A549 (cell line): Measurements from ENCODE around the gene MYH9. TPM values are rescaled to one million over a fixed set of nuclear protein-coding genes. Genes with fewer than 3 reads are reported as not detected.

Experiments
- ATAC-seq, 2 experiments: fragments of 200-7000 bp in 1 of 2; fragments of >200 bp in 1 of 2; cut with Nextera tagmentation in 1 of 2; cut with Tn5 transposase in 1 of 2; 3 replicates each; pipeline versions ENCODE4 v1.8.0 to v1.9.1; 2018 to 2020; ENCODE audit warnings: mild to moderate bottlenecking in 1 of 2, moderate library complexity in 1 of 2
- CTCF ChIA-PET: fragments of 300-600 bp; sonication (Branson Sonifier 250); formaldehyde crosslinking; extraction: SDS; loops from one replicate; lab custom pipeline; 2021; ENCODE audit warnings: antibody characterized with exemption, inconsistent platforms; lab: Yijun Ruan, JAX
- POLR2A ChIA-PET: fragments of 350-600 bp; formaldehyde crosslinking; extraction: SDS; loops from one replicate; lab custom pipeline; 2021; ENCODE audit warnings: antibody characterized with exemption, inconsistent platforms; lab: Yijun Ruan, JAX
- DNase-seq, 2 experiments: peaks; one replicate each; pipeline versions ENCODE4 v3.0.0 to v3.0.0-alpha.2; 2011 to 2016; ENCODE audit warnings: low read depth in 1 of 2, low spot score in 1 of 2
- FAIRE-seq: peaks from 2 replicates; lab custom pipeline; 2011; peaks lifted over from hg19 to GRCh38; lab: Jason Lieb, UNC
- H3K27ac ChIP-seq, 2 experiments: fragments of >200 bp; sonication (Bioruptor Twin); formaldehyde crosslinking; 3 replicates each; pipeline ENCODE4 v1.5.1; 2016 to 2017
- H3K4me1 ChIP-seq: fragments of >200 bp; sonication (Bioruptor Twin); formaldehyde crosslinking; 3 replicates; pipeline ENCODE4 v1.6.1; 2016
- H3K4me2 ChIP-seq: fragments of >200 bp; sonication (Bioruptor Twin); formaldehyde crosslinking; 3 replicates; pipeline ENCODE4 v1.6.1; 2016
- H3K4me3 ChIP-seq: fragments of >200 bp; sonication (Bioruptor Twin); formaldehyde crosslinking; 3 replicates; pipeline ENCODE4 v1.5.1; 2016
- H3K9me3 ChIP-seq: fragments of >200 bp; sonication (Bioruptor Twin); formaldehyde crosslinking; 3 replicates; pipeline ENCODE4 v1.6.1; 2016
- ATOH8 ChIP-seq: fragments of 250-450 bp; sonication (Bioruptor Pico); IDR thresholded peaks from 2 replicates; pipeline ENCODE4 v1.5.0; 2020; ENCODE audit warnings: low read depth, mild to moderate bottlenecking, moderate library complexity
- BCL3 ChIP-seq: fragments of >200 bp; sonication (Bioruptor Twin); formaldehyde crosslinking; IDR thresholded peaks from 3 replicates; pipeline ENCODE4 v1.6.1; 2016
- ESRRA ChIP-seq: fragments of 150-350 bp; IDR thresholded peaks from 2 replicates; pipeline ENCODE4 v1.6.1; 2014; ENCODE audit warnings: mild to moderate bottlenecking, low read length, borderline replicate concordance
- FOSL2 ChIP-seq, 2 experiments: fragments of 450-650 bp in 1 of 2; fragments of >200 bp in 1 of 2; sonication (Bioruptor Twin) in 1 of 2; formaldehyde crosslinking; IDR thresholded peaks; 2 replicates each; pipeline versions ENCODE4 v1.5.0 to v1.6.1; 2016 to 2020; ENCODE audit warnings: mild to moderate bottlenecking in 1 of 2, moderate library complexity in 1 of 2
- GATA3 ChIP-seq: IDR thresholded peaks from 2 replicates; pipeline ENCODE4 v1.6.1; 2012; ENCODE audit warnings: borderline replicate concordance
- JUN ChIP-seq, 2 experiments: fragments of >200 bp; sonication (Bioruptor Twin); formaldehyde crosslinking; IDR thresholded peaks; 2 replicates in 1 of 2; 3 replicates in 1 of 2; pipeline ENCODE4 v1.6.1; 2016 to 2017
- JUNB ChIP-seq: fragments of >200 bp; sonication (Bioruptor Twin); formaldehyde crosslinking; IDR thresholded peaks from 2 replicates; pipeline ENCODE4 v1.6.1; 2016
- MAFK ChIP-seq: fragments of 450-650 bp; IDR thresholded peaks from 2 replicates; pipeline ENCODE4 v1.6.1; 2014; ENCODE audit not compliant: partially characterized antibody
- MAX ChIP-seq: IDR thresholded peaks from 2 replicates; pipeline ENCODE4 v1.6.1; 2012
- PHF8 ChIP-seq: fragments of 200-600 bp; sonication (generic); IDR thresholded peaks from 2 replicates; pipeline ENCODE4 v1.6.1; 2016; ENCODE audit warnings: low read depth, mild to moderate bottlenecking, antibody characterized with exemption, moderate library complexity, borderline replicate concordance
- POLR2A ChIP-seq: IDR thresholded peaks from 2 replicates; pipeline ENCODE4 v1.6.1; 2012; ENCODE audit warnings: mild to moderate bottlenecking, low read length
- REST ChIP-seq: fragments of 200-600 bp; sonication (generic); IDR thresholded peaks from 2 replicates; pipeline ENCODE4 v1.6.1; 2016; ENCODE audit warnings: antibody characterized with exemption, mild to moderate bottlenecking, moderate library complexity
- SMC3 ChIP-seq: fragments of >200 bp; sonication (Bioruptor Twin); formaldehyde crosslinking; IDR thresholded peaks from 3 replicates; pipeline ENCODE4 v1.6.1; 2018; ENCODE audit warnings: inconsistent platforms
- WGBS: methylation state at CpG from one replicate; pipeline ENCODE4 v1.1.6; 2017; ENCODE audit errors: missing lambda C conversion rate; 5-methylcytosine and 5-hydroxymethylcytosine counted together
- polyA plus RNA-seq, 4 experiments: library from polyadenylated mRNA; depleted of rRNA in 3 of 4; stranded (reverse); fragments of >200 nt; fragmentation: RNase III in 1 of 4; extraction: RNeasy Plus Mini Kit Qiagen cat#74134 plus additional on column Dnase treatment in 1 of 4; gene quantifications; 2 replicates in 3 of 4; 3 replicates in 1 of 4; pipeline ENCODE4 v1.2.3, GENCODE V29; 2011 to 2017

Gene MYH9
- polyA plus RNA-seq, 2 of the 4 experiments (the other 2 are of a cell fraction), result 92.1 to 158 TPM

- peaks cover 38% of the 10 kb centered on the region for H3K4me1 ChIP-seq
- POLR2A ChIA-PET, result interaction anchor here (0.5 to 1.4 kb wide), 18 partner anchors 9 to 82 kb away, joined by 3 to 13 read pairs (median 5); no protein-coding TSS in a partner anchor
- no CpG with 5 or more reads among the region's 31 CpGs for WGBS
- CTCF ChIA-PET, result interaction anchor here (0.6 to 1.2 kb wide), 5 partner anchors 10 to 87 kb away, joined by 3 to 7 read pairs (median 3); no protein-coding TSS in a partner anchor
- FAIRE-seq (no peak), ATAC-seq (peak; percentile 5 to 16; a peak in 4 of 6 replicates), DNase-seq (no peak)
- H3K27ac ChIP-seq, result peak overlapping the region; percentile 100
- H3K9me3 ChIP-seq, result no peaks in the 10 kb centered on the region
- TF ChIP-seq ESRRA (no peak), MAX (peak; percentile 53), POLR2A (peak; percentile 97), JUN (IDR thresholded peaks at IDR 0.05) (peak; percentile 67 to 82; a peak in 3 of 5 replicates), BCL3 (peak; percentile 77; the same call in 1 of the 3 replicates), PHF8 (no peak; the same call in 1 of the 2 replicates), GATA3 (no peak)
- peak overlapping the region; percentile 100 for H3K4me3 ChIP-seq
- H3K4me2 ChIP-seq, result peak overlapping the region; percentile 95
These were observed 133 bp downstream of the MYH9 start for GRCh38 chr22:36387709-36387958.

GRCh38 chr22:36386900-36387708 lies 663 bp downstream of the MYH9 start:
- ChIA-PET POLR2A (interaction anchor here (0.8 to 1.4 kb wide), 11 partner anchors 10 to 81 kb away, joined by 3 to 13 read pairs (median 5); no protein-coding TSS in a partner anchor), CTCF (interaction anchor here (0.7 to 1.2 kb wide), 5 partner anchors 10 to 83 kb away, joined by 3 read pairs; no protein-coding TSS in a partner anchor)
- Histone ChIP-seq H3K4me2 (peak overlapping the region; percentile 95), H3K9me3 (no peaks in the 10 kb centered on the region), H3K4me1 (peaks cover 41% of the 10 kb centered on the region), H3K27ac (peak overlapping the region; percentile 100), H3K4me3 (peak overlapping the region; percentile 100)
- FAIRE-seq (no peak), DNase-seq (no peak), ATAC-seq (peak in 1 of 2 experiments; percentile 40; a peak in 3 of 6 replicates)
- 0% methylated on average over 19 of the region's 91 CpGs for WGBS
- TF ChIP-seq GATA3, result 0 out of 2 replicates have a peak, but pooled peaks have one; percentile 10
- TF ChIP-seq ATOH8 (CRISPR knock-in tag), result no peak

GRCh38 chr22:36386351-36386899 lies 1.3 kb downstream of the MYH9 start:
- 0% methylated on average over 8 of the region's 18 CpGs for WGBS
- POLR2A ChIA-PET, result interaction anchor here (1.0 to 1.2 kb wide), 3 partner anchors 32 to 80 kb away, joined by 3 to 4 read pairs (median 3); no protein-coding TSS in a partner anchor
- ATAC-seq, result peak; percentile 5 to 9; a peak in 3 of 6 replicates
- H3K27ac ChIP-seq, result peak overlapping the region; percentile 100
- TF ChIP-seq JUNB, result peak; percentile 10; the same call in 1 of the 2 replicates
- peak in 1 of 2 experiments; percentile 5; a peak in 3 of 5 replicates for TF ChIP-seq JUN (IDR thresholded peaks at IDR 0.05)
- TF ChIP-seq MAFK, result no peak
- 0 out of 3 replicates have a peak, but pooled peaks have one; percentile 24 for TF ChIP-seq SMC3
- TF ChIP-seq REST, result no peak
- TF ChIP-seq FOSL2 (IDR thresholded peaks at IDR 0.05), result no peak
- TF ChIP-seq FOSL2 (CRISPR knock-in tag; IDR thresholded peaks at IDR 0.05), result 0 out of 2 replicates have a peak, but pooled peaks have one; percentile 28
- H3K9me3 ChIP-seq, result no peaks in the 10 kb centered on the region
- peak in 1 of 2 experiments; percentile 43 for DNase-seq
- peak overlapping the region; percentile 95 for H3K4me2 ChIP-seq
- peak overlapping the region; percentile 100 for H3K4me3 ChIP-seq
- H3K4me1 ChIP-seq, result peaks cover 48% of the 10 kb centered on the region
- FAIRE-seq, result no peak
- CTCF ChIA-PET, result interaction anchor here (0.7 to 1.7 kb wide), 5 partner anchors 9 to 84 kb away, joined by 3 to 5 read pairs (median 3); no protein-coding TSS in a partner anchor
